Coronary artery (tissue), 2 donors: ENCODE results near the gene BORCS5.

Source experiments
- DNase-seq: peaks from one replicate; pipeline ENCODE4 v3.0.0-alpha.2; 2017; ENCODE audit warnings: low spot score
- H3K27ac ChIP-seq, 2 donors: fragments of 200-600 bp; sonication (generic); one replicate each; pipeline ENCODE4 v1.5.1; 2016 to 2019
- H3K4me3 ChIP-seq: fragments of 200-600 bp; sonication (generic); 2 replicates; pipeline ENCODE4 v1.5.1; 2016; ENCODE audit warnings: mild to moderate bottlenecking, moderate library complexity
- CTCF ChIP-seq: fragments of 200-600 bp; sonication (generic); IDR thresholded peaks from one replicate; pipeline ENCODE4 v1.5.1; 2019; ENCODE audit warnings: antibody characterized with exemption

BORCS5 gene

GRCh38 chr12:12356467-12356895 lies 397 bp upstream of the BORCS5 start:
- no peak for DNase-seq
- TF ChIP-seq CTCF: no peak
- H3K27ac ChIP-seq: peak overlapping the region; percentile 90 to 91
- peak overlapping the region; percentile 78 for H3K4me3 ChIP-seq

- DNase-seq: no peak
- H3K27ac ChIP-seq: peak overlapping the region; percentile 90 to 91
- H3K4me3 ChIP-seq: peak overlapping the region; percentile 78
- TF ChIP-seq CTCF: no peak
Observed at GRCh38 chr12:12357719-12358461, 1.0 kb downstream of the BORCS5 start.

- Histone ChIP-seq H3K27ac (peak overlapping the region; percentile 90 to 91), H3K4me3 (peak overlapping the region; percentile 78)
- TF ChIP-seq CTCF: no peak
- DNase-seq: no peak
Observed at GRCh38 chr12:12358528-12358927, 1.6 kb downstream of the BORCS5 start.

GRCh38 chr12:12364787-12365445 lies 8.0 kb downstream of the BORCS5 start:
- H3K27ac ChIP-seq: no peak overlapping the region
- TF ChIP-seq CTCF: no peak
- H3K4me3 ChIP-seq: no peak overlapping the region
- no peak for DNase-seq

- Histone ChIP-seq H3K4me3 (no peak overlapping the region), H3K27ac (no peak overlapping the region)
- TF ChIP-seq CTCF: no peak
- no peak for DNase-seq
Observed at GRCh38 chr12:12365446-12365802, 8.5 kb downstream of the BORCS5 start.

GRCh38 chr12:12365931-12366431 lies 9.1 kb downstream of the BORCS5 start:
- Histone ChIP-seq H3K27ac (no peak overlapping the region), H3K4me3 (no peak overlapping the region)
- DNase-seq: no peak
- no peak for TF ChIP-seq CTCF
